Cardiac fibroblast (primary cell): Measurements from ENCODE around the gene APOC4.

Experiments
- DNase-seq, 2 donors: peaks; one replicate each; pipeline versions ENCODE4 v3.0.0 to v3.0.0-alpha.2; 2010; ENCODE audit warnings: low read depth in 2 of 2
- H3K4me3 ChIP-seq, 2 donors: replicated peaks in 1 of 2; 1 replicate in 1 of 2; 2 replicates in 1 of 2; pipeline ENCODE4 v1.5.1; 2011; ENCODE audit warnings: low read depth in 2 of 2, low read length in 2 of 2, mild to moderate bottlenecking in 2 of 2, moderate library complexity in 1 of 2
- TF ChIP-seq, protein P1 (sequence below): IDR thresholded peaks from one replicate; pipeline ENCODE4 v1.5.1; 2011; ENCODE audit warnings: low read depth, mild to moderate bottlenecking, low read length, inconsistent platforms

The APOC4 gene

GRCh38 chr19:44943801-44944249, 1.8 kb downstream of the APOC4 start:
- no peak overlapping the region for H3K4me3 ChIP-seq
- DNase-seq, result peak in 1 of 2 donors; percentile 31
- TF ChIP-seq, protein P1, sequence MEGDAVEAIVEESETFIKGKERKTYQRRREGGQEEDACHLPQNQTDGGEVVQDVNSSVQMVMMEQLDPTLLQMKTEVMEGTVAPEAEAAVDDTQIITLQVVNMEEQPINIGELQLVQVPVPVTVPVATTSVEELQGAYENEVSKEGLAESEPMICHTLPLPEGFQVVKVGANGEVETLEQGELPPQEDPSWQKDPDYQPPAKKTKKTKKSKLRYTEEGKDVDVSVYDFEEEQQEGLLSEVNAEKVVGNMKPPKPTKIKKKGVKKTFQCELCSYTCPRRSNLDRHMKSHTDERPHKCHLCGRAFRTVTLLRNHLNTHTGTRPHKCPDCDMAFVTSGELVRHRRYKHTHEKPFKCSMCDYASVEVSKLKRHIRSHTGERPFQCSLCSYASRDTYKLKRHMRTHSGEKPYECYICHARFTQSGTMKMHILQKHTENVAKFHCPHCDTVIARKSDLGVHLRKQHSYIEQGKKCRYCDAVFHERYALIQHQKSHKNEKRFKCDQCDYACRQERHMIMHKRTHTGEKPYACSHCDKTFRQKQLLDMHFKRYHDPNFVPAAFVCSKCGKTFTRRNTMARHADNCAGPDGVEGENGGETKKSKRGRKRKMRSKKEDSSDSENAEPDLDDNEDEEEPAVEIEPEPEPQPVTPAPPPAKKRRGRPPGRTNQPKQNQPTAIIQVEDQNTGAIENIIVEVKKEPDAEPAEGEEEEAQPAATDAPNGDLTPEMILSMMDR, result no peak

DNA sequence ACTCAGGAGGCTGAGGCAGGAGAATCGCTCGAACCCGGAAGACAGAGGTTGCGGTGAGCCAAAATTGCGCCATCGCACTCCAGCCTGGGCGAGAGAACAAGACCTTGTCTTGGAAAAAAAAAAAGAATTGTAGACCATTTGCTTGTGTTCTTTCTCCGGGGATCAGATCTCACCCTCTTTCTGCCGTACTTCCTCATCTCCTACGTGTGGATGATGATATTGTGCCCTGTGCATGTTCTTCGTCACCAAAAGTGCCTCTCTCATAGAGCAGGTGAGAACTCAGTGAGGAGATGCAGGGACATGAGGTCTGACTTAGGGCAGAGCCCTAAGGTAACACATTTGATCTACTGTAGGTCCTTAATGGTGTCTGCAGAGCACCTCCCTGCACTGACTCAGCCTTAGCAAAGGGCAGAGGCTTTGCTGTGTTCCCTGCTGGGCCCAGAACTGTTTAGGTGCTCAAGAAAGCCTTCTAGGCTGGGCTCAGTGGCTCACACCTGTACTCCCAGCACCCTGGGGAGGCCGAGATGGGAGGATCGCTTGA, 5.1 kb downstream of the APOC4 start:
- no peak for DNase-seq
- TF ChIP-seq, protein P1, result no peak
- no peak overlapping the region for H3K4me3 ChIP-seq

- H3K4me3 ChIP-seq, result no peak overlapping the region
- TF ChIP-seq, protein P1, result no peak
- DNase-seq, result no peak
These were observed 6.2 kb downstream of the APOC4 start for GRCh38 chr19:44948237-44948636.

DNA sequence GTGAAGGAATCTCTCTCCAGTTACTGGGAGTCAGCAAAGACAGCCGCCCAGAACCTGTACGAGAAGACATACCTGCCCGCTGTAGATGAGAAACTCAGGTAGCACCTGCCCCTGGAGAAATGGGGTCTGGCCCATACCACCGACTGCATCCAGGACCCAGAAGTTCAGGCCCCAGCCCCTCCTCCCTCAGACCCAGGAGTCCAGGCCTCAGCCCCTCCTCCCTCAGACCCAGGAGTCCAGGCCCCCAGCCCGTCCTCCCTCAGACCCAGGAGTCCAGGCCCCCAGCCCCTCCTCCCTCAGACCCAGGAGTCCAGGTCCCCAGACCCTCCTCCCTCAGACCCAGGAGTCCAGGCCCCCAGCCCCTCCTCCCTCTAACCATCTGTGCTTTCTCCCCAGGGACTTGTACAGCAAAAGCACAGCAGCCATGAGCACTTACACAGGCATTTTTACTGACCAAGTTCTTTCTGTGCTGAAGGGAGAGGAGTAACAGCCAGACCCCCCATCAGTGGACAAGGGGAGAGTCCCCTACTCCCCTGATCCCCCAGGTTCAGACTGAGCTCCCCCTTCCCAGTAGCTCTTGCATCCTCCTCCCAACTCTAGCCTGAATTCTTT, 6.8 kb downstream of the APOC4 start:
- no peak overlapping the region for H3K4me3 ChIP-seq
- TF ChIP-seq, protein P1, result no peak

DNA sequence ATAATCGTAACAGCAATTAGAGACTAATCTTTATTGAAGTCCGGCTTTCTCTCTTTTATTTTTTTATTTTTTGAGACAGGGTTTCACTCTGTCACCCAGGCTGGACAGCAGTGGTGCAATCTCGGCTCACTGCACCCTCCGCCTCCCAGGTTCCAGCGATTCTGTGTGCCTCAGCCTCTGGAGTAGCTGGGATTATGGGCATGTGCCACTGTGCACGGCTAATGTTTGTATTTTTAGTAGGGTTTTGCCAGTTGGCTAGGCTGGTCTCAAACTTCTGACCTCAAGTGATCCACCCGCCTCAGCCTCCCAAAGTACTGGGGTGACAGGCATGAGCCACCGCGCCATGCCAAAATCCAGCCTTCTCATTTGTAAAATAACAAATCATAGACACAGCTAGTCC, 7.5 kb downstream of the APOC4 start:
- TF ChIP-seq, protein P1, result no peak
- DNase-seq, result no peak
- H3K4me3 ChIP-seq, result no peak overlapping the region

More for the DNA sequence above, 6.8 kb downstream of the APOC4 start:
- peak in 1 of 2 donors; percentile 34 for DNase-seq

- TF ChIP-seq, protein P1, result peak; percentile 81
- no peak overlapping the region for H3K4me3 ChIP-seq
- DNase-seq, result peak; percentile 88 to 91
These were observed 9.4 kb downstream of the APOC4 start for GRCh38 chr19:44951179-44952159.
